ENCODE results near the gene MFSD11. TPM values are rescaled to one million over a fixed set of nuclear protein-coding genes. Genes with fewer than 3 reads are reported as not detected.
"Not testable (repeated sequence)": the region's sequence is repeated elsewhere in the genome, so short reads cannot be mapped to it uniquely, and the experiment has no call there.

Gene MFSD11
- total RNA-seq, 1 donor from 2014 or later = 60.1 TPM

DNA sequence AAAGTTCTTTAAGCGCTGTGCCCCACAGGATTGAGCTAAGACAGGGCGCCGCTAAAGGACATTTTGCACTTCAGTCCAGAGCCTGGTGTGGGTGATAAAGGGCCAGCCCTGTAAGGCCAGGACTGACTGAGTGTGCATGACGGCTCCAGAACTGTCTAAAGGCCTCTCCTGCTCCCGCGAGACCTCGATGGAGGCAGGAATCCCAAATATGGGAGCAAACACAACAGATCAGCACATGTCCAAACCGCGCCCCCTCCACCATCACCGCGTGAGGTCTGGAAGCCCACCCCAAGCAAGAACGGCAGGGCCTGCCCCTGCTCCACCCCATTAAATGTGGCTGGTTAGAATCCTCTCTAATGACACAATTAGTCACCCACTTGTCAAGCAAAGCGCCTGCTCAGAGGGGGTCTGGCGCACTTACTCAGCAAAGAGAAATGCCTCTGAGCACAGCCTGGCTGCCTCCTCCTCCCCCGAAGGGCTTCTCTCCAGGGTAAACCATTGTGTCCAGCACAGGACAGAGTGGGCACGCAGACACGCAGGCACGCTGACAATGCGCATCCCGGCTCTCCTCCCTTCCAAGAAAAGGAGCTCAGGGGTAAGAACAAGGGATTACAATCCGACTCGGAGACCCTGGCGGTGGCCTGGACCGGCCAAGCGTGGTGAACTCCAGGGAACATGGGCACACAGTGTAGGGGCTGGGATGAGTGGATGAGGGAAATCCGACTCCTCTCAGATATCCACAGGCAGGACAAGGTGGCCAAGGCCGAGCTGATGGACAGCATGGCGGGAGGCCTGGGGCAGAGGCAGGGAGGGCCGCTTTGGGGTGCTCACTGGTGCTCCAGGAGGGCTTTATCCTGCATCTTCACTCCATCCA is 28.6 kb upstream of the MFSD11 start:
- DNase-seq = peak; percentile 86

DNA sequence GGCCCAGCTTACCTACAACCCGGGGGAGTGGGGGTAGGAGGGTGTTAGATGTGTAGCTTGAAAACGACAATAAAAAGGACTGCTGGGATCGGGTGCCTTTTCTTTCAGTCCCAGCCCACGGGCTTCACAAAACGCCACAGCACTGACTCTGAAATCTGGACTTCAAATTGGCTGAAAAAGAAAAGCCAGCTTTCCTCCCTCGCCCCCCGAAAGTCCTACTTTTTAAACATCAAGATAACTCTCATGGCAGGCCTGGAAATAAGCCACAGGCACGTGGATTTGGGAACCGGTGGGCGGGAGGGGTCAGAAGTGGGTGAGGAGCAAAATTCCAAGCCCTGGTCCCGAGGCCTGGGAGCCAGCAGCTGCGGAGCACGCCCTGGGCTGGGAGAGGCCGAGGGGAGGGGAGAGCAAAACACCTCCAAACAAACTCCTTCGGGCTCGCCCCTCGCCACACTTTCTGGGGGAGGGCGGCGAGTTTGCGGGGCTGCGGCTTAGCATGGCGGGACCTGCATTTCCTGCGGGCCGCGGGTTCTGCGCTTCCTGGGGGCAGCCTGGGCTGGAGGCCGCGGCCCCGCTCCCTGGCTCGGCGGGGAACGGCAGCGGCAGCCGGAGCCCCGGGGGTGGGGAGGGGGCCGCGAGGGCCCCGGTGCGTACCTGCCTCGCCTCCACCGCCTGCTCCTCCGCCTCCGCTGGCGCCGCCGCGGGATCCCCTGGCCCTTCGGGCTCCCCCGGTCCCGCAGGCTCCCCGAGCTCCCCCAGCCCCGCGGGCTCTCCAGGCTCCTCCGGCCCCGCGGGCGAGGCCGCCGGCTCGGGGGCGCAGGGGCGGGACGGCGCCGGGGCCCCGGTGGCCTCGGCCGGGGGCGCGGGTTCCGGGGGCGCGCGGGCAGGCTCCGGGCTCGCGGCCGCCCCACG is 27.7 kb upstream of the MFSD11 start:
- peak; percentile 58 for DNase-seq

DNA sequence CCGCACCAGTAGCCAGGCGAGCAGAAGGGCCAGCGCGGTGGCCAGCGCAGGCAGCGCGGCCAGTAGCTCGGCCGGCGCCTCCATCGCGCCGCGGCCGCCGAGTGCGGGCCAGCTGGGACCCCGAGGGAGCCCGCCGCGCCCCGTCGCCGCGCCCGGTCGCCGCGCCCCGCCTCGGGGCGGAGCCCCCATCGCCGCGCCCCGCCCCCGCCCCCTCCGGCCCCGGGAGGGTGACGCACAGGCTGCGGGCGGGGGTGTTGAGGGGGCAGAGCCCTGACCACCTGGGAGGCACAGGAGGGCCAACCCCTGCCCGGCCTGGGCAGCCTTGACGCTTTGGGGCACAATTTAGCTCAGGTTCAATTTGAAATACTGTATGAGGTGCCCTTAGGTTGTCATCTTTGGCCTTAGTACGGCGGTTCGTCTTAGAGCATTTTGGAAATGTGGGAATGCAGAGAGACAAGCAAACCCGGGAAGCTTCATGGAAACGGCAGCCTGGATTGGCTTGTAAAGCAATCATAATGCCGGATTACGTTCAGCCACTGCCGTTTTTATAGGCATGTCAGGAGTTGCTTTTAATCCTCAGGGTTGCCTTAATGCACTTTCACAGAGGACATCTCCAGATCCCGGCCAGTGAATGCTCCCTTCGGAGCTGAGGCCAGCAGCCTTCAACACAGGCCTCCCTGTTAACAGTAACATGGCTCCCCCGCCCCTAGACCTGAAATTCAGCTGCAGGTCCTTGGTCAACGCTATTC is 26.9 kb upstream of the MFSD11 start, which contains the start of gene MXRA7:
Gene MXRA7 (minus strand): TSS at position 103 of the 749 bp plus-strand sequence. CDS start 19 bp downstream, at position 84.
- DNase-seq = peak; percentile 84

GRCh38 chr17:76712321-76712720 is 25.6 kb upstream of the MFSD11 start:
- DNase-seq = not testable (repeated sequence)

DNA sequence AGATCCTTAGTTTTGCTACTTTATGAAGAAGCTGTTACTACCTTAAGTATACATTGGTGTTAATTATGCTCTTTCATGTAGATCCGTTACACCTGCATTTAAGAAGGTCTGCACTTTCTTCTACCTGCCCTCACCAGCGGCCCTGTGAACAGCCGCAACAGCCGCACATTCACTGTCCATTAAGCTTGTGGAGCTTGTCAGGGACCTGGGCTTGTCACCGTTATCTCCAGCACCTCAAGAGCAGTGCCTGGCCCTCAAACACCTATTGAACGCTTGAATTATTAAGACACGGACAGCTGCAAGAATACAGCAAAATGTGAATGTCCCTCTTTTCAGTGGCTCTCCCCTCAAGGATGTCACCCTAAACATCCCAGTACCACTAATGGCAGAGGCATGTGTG is 24.2 kb upstream of the MFSD11 start:
- no peak for DNase-seq

DNA sequence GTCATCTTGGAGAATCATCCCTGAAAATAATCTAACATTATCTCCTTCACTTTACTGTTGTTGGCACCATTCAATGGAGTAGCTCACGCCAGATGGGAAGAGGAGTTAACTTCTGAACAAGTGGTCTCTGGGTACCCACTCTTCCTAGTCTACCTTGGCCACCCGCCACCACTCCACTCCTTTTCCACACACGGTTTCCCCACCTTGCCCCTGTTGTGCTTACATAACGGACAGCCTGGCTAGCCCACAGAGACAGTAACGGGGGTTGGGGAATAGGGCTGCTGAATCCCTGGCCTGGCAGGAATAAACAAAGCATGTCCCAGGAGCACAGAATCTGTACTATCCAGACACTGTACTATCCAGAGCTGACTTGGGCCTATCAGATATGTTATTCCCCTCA is 23.6 kb upstream of the MFSD11 start:
- DNase-seq = no peak

DNA sequence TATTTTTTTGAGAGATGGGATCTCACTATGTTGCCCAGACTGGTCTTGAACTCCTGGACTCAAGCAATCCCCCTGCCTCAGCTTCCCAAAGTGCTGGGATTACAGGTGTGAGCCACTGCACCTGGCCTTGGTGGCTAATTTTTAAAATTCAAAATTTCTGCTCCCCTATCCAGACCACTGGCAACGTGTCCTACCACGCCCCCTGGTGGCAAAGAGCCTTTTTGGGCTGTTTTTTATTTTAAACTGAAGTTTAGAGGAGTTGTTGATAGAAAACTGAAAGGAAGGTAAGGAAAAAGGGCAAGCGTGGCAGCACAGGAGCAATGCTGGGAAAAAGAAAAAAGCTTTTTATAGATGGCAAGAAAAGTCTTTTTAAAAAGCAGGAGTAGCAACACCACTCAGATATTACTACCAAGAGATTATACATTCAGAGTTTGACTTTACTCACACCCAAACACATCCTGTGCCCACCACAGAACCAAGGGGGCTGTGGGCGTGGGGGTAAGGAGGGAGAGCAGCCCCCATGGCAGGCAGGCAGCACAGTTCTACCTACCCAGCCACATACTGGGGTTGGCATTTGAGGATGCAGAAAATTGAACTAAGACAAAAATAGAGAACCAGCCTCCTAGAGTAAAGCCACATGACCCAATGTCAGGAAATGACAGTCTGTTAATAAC is 23.0 kb upstream of the MFSD11 start:
- DNase-seq = peak; percentile 82

DNA sequence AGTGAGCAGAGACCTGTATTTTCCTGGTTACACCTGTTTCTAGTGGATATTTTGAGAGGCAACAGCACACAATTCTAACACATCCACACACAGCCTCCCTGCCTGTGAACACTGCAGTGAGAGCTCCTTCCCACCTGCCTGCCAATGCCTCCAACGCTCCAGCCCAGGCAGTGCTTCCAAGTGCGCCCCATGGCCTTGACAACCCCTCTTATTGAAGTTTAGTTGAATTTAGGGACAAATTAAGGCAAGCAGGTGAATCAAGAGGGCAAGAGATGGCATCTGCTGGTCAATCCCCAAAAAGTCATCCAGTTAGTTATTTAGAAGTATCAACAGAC is 22.5 kb upstream of the MFSD11 start:
- DNase-seq = no peak

- DNase-seq = no peak
These were observed 21.6 kb upstream of the MFSD11 start for GRCh38 chr17:76716146-76716838.

- DNase-seq = no peak
These were observed 21.1 kb upstream of the MFSD11 start for GRCh38 chr17:76716839-76717215.

DNA sequence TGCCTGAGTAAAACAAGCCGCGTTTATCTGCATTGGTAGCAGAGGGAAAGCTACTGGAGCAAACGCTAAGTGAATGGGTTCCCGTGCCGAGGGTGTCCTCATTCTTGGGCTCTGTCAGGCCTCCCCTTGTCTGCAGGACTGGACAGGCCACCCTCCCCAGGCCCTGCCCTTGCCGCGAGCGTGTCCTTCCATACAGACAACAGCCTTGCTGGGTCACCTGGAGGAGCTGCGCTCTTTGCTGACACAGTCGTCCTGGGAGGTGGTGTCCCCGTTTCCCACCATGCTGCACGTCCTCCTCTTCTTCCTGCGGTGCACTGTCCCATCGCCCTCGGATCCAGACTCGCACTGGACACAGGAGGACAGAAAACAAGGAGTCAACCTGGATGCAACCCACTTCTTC is 19.4 kb upstream of the MFSD11 start:
- DNase-seq = no peak

- DNase-seq = no peak
These were observed 17.7 kb upstream of the MFSD11 start for GRCh38 chr17:76720211-76720610.

- DNase-seq = no peak
These were observed 17.0 kb upstream of the MFSD11 start for GRCh38 chr17:76720941-76721340.

GRCh38 chr17:76721463-76721862 is 16.5 kb upstream of the MFSD11 start:
- DNase-seq = no peak

GRCh38 chr17:76722279-76722678 is 15.6 kb upstream of the MFSD11 start:
- DNase-seq = no peak

DNA sequence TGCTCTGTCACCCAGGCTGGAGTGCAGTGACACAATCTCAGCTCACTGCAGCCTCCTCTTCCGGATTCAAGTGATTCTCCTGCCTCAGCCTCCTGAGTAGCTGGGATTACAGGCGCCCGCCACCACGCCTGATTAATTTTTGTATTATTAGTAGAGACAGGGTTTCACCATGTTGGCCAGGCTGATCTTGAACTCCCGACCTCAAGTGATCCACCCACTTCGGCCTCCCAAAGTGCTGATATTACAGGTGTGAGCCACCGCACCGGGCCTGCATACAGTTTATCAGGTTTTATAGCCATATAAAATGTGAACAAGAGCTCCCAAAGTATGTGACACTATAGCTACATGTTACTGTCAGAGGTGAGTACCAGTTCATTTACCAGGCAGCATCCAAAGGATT is 14.9 kb upstream of the MFSD11 start:
- not testable (repeated sequence) for DNase-seq

GRCh38 chr17:76723812-76724211 is 14.1 kb upstream of the MFSD11 start:
- no peak for DNase-seq

DNA sequence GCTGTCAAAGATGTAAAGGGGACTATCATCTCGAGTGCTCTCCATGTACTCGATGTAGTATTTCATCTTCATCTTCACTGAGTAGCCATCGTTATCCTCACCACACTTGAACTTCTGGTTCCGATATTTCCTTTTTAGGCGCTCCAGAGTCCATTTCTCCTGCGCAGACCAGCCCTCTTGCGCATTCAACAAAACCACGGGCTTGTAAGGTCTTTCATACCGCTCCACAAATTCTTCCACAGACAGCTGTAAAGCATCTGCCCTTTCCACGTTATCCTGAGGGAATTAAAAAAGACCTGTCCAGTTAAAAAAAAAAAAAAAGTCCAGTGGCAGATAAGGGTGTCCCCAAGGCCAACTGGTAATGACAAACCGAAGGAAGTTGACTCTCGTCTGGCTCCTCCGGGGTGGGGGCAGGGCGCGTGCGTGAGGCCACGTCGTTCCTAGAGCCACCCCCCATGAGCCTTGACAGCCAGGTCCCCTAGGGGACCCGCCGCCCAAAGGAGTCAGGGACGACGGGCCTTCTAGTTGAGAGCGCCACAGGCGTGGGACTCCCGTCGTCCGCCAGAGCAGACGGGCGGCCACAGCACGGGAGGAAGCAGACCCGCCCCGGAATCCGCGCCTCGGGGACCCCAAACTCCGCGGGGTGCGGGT is 12.2 kb upstream of the MFSD11 start:
- peak; percentile 55 for DNase-seq

DNA sequence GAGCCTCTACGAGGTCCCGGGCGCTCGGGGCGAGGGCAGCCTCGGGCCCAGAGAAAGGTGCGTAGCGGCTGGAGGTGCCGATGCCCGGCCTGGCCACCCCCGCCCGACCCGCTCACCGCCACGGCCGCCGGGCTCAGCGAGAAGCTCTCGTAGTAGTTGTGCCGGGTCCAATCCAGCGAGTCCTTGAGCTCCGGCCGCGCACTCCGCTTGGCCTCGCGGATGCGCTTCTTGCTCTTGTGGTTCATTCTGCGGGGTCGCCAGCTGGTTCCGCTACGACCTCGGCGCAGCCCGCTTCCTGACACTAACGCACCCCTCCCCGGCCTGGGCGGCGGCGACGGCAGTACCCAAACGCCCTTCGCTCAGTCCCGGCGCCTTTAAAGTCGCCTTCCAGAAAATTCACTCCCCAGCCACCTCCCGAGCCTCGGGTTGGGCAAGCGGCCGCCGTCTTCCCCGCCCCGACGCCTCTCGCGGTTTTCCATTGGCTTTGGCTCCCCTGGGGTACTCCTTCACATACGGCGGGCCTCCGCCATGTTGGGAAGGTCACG is 11.6 kb upstream of the MFSD11 start, which contains the start of gene JMJD6:
Gene JMJD6 (minus strand): TSS at position 376 of the 545 bp plus-strand sequence. CDS start 131 bp downstream, at position 245.
- peak; percentile 98 for DNase-seq

Data from tongue (tissue), 2 donors.